Ishikawa (cell line): ENCODE results near the gene WWOX.

Source experiments
- CEBPB ChIP-seq: IDR thresholded peaks from 2 replicates; pipeline ENCODE4 v1.6.1; 2012
- CREB1 ChIP-seq: IDR thresholded peaks from 2 replicates; pipeline ENCODE4 v1.6.1; 2012; ENCODE audit warnings: low read depth
- EP300 ChIP-seq: IDR thresholded peaks from 2 replicates; pipeline ENCODE4 v1.6.1; 2012; ENCODE audit warnings: borderline replicate concordance
- RAD21 ChIP-seq: IDR thresholded peaks from 2 replicates; pipeline ENCODE4 v1.6.1; 2012; ENCODE audit warnings: low read depth
- TAF1 ChIP-seq: IDR thresholded peaks from 2 replicates; pipeline ENCODE4 v1.6.1; 2012; ENCODE audit warnings: low read depth, mild to moderate bottlenecking
- TCF12 ChIP-seq: IDR thresholded peaks from 2 replicates; pipeline ENCODE4 v1.6.1; 2012; ENCODE audit warnings: low read depth
- YY1 ChIP-seq: IDR thresholded peaks from 2 replicates; pipeline ENCODE4 v1.6.1; 2012; ENCODE audit warnings: low read depth
- ZBTB7A ChIP-seq: IDR thresholded peaks from 2 replicates; pipeline ENCODE4 v1.6.1; 2012; ENCODE audit warnings: low read depth
- TF ChIP-seq, protein P1 (sequence below): IDR thresholded peaks from 2 replicates; pipeline ENCODE4 v1.6.1; 2012
- TF ChIP-seq, protein P2 (sequence below): IDR thresholded peaks from 2 replicates; pipeline ENCODE4 v1.6.1; 2012; ENCODE audit warnings: low read depth, mild to moderate bottlenecking
- TF ChIP-seq, protein P3 (sequence below): IDR thresholded peaks from 2 replicates; pipeline ENCODE4 v1.6.1; 2012

DNA sequence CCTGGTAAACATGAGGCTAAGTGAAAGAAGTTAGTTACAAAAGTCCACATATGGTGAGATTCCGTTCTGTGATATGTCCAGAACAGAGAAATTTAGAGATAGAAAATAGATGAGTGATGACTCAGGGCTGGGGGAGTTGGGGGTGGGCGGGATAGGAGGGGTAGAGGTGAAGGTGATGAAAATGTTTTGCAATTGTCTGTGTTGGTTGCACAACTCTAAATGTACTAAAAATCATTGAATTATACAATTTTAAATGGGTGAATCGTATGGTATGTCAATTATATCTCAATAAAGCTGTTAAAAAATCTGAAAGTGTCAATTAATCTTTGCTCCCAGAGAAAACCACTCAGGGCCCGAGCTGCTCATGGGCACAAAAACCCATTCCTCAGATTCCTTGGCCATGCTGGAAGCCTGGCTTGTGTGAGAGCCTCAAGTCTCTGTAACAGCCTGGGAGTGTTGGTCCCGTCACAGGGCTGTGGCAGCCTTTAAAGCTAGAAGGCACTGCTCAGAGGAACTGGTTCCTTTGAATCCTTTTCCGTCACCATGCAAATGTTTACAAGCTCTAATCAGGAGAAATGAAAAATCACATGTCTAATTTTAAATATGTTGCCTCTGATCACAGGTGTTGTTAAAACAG lies 225.3 kb downstream of the WWOX start:
- TF ChIP-seq EP300 (no peak), RAD21 (no peak), TAF1 (no peak), TCF12 (no peak), CEBPB (no peak), ZBTB7A (no peak), CREB1 (no peak), YY1 (no peak)
- TF ChIP-seq, protein P1, sequence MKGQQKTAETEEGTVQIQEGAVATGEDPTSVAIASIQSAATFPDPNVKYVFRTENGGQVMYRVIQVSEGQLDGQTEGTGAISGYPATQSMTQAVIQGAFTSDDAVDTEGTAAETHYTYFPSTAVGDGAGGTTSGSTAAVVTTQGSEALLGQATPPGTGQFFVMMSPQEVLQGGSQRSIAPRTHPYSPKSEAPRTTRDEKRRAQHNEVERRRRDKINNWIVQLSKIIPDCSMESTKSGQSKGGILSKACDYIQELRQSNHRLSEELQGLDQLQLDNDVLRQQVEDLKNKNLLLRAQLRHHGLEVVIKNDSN = no peak
- TF ChIP-seq, protein P2, sequence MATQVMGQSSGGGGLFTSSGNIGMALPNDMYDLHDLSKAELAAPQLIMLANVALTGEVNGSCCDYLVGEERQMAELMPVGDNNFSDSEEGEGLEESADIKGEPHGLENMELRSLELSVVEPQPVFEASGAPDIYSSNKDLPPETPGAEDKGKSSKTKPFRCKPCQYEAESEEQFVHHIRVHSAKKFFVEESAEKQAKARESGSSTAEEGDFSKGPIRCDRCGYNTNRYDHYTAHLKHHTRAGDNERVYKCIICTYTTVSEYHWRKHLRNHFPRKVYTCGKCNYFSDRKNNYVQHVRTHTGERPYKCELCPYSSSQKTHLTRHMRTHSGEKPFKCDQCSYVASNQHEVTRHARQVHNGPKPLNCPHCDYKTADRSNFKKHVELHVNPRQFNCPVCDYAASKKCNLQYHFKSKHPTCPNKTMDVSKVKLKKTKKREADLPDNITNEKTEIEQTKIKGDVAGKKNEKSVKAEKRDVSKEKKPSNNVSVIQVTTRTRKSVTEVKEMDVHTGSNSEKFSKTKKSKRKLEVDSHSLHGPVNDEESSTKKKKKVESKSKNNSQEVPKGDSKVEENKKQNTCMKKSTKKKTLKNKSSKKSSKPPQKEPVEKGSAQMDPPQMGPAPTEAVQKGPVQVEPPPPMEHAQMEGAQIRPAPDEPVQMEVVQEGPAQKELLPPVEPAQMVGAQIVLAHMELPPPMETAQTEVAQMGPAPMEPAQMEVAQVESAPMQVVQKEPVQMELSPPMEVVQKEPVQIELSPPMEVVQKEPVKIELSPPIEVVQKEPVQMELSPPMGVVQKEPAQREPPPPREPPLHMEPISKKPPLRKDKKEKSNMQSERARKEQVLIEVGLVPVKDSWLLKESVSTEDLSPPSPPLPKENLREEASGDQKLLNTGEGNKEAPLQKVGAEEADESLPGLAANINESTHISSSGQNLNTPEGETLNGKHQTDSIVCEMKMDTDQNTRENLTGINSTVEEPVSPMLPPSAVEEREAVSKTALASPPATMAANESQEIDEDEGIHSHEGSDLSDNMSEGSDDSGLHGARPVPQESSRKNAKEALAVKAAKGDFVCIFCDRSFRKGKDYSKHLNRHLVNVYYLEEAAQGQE = no peak
- TF ChIP-seq, protein P3, sequence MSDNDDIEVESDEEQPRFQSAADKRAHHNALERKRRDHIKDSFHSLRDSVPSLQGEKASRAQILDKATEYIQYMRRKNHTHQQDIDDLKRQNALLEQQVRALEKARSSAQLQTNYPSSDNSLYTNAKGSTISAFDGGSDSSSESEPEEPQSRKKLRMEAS = no peak
